Measurements from ENCODE around the gene VMP1. TPM values are rescaled to one million over a fixed set of nuclear protein-coding genes. Genes with fewer than 3 reads are reported as not detected.

Gene VMP1
- total and polyA plus RNA-seq, 7 experiments from 2014 or later = 42.0 to 370 (median 80.8) TPM

DNA sequence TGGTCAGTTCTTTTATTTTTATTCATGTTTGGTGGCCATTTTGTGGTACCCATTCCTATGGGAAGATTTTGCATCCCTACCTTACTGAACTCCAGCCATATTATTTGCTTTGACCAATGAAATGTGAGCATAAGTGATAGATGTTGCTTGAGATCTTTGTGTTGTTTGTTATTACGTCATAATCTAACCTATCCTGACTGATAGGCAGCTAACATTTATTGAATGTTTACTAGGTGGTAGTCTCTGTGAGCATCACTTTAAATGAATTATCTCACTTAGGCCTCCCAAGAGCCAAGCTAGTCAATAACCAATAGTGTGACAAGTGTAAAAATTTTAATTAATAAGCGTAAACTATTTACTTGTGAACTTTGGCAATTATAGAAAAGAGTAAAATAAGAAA, 37.6 kb downstream of the VMP1 start:
- no peak for ATAC-seq
- Mint-ChIP-seq H3K4me1 (peaks cover 0 to 11% (median 0%) of the 10 kb centered on the region in 7 donors), H3K4me3 (no peak overlapping the region), H3K9me3 (peaks cover 0 to 7% (median 0%) of the 10 kb centered on the region in 11 donors), H3K27ac (peak overlapping the region in 2 of 9 donors; percentile 2 to 7), H3K27me3 (no peaks in the 10 kb centered on the region), H3K36me3 (peaks cover 3 to 27% (median 25%) of the 10 kb centered on the region in 5 donors)
- no peaks in the 10 kb centered on the region for H3K9me3 ChIP-seq (ENCODE audit: control insufficient read depth in 2 of 3, low read length in 3 of 3)
- peaks cover 3 to 11% (median 4%) of the 10 kb centered on the region in 3 experiments for H3K36me3 ChIP-seq (ENCODE audit: control insufficient read depth in 2 of 3, insufficient read depth in 3 of 3, low read length in 3 of 3)
- DNase-seq = no peak
- intact Hi-C loops (cut with micrococcal nuclease) = loop anchor here in 1 of 2 donors (5.0 kb wide), 1 partner anchor 292 kb away; no protein-coding TSS in a partner anchor
- H3K4me3 ChIP-seq (ENCODE audit: low read length) = no peak overlapping the region
- no peaks in the 10 kb centered on the region for H3K4me1 ChIP-seq (ENCODE audit: control insufficient read depth in 2 of 2, insufficient read depth in 2 of 2, low read length in 2 of 2)
- CTCF ChIA-PET = interaction anchor here (0.7 to 1.2 kb wide), 3 partner anchors 9 to 293 kb away, joined by 3 to 6 read pairs (median 3); no protein-coding TSS in a partner anchor
- H3K27ac ChIP-seq (ENCODE audit: low read depth, low read length) = no peak overlapping the region
- POLR2A ChIA-PET = interaction anchor here (0.7 kb wide), 1 partner anchor 1328 kb away, joined by 5 read pairs; the partner anchor contains the start of gene RNF43
- no peaks in the 10 kb centered on the region for H3K27me3 ChIP-seq (ENCODE audit: control insufficient read depth in 2 of 2, insufficient read depth in 2 of 2, low read length in 2 of 2)

DNA sequence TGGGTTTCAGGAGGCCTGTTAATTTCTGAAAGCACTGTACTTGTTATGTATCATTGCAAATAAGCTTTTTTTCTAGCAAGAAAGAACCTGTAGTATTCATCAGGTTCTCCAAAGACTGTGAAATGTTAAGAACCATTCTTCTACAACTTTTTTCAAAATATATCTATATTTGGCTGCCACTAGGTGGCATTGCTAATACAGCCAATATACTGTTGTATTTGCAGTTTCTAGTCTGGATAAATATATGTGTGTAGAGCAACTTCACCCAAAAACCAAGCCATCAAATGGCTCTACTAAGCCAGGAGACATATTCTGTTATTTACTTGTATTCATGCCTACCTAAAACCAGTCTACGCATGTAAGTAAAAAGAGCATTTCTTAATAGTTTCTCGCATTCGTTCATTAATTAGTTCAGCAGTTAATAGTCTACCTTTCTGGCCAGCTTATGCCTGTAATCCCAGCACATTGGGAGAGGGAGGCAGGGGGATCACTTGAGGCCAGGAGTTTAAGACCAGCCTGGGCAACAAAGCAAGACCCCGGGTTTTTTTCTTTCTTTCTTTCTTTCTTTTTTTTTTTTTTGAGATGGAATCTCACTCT, 39.5 kb downstream of the VMP1 start:
- CTCF ChIA-PET = interaction anchor here (0.6 to 1.4 kb wide), 3 partner anchors 10 to 225 kb away, joined by 3 to 4 read pairs (median 3); no protein-coding TSS in a partner anchor
- ATAC-seq (peak; percentile 53), DNase-seq (peak in 5 of 9 donors; percentile 9 to 38 (median 15))
- Histone ChIP-seq H3K9me3 (ENCODE audit: control insufficient read depth in 2 of 3, low read length in 3 of 3) (no peaks in the 10 kb centered on the region), H3K36me3 (ENCODE audit: control insufficient read depth in 2 of 3, insufficient read depth in 3 of 3, low read length in 3 of 3) (peaks cover 0 to 11% (median 0%) of the 10 kb centered on the region in 3 experiments), H3K4me3 (ENCODE audit: low read length) (no peak overlapping the region), H3K4me1 (ENCODE audit: control insufficient read depth in 2 of 2, insufficient read depth in 2 of 2, low read length in 2 of 2) (no peaks in the 10 kb centered on the region), H3K27ac (ENCODE audit: low read depth, low read length) (no peak overlapping the region), H3K27me3 (ENCODE audit: control insufficient read depth in 2 of 2, insufficient read depth in 2 of 2, low read length in 2 of 2) (no peaks in the 10 kb centered on the region)
- Mint-ChIP-seq H3K4me3 (no peak overlapping the region), H3K36me3 (peaks cover 3 to 16% (median 16%) of the 10 kb centered on the region in 5 donors), H3K27me3 (no peaks in the 10 kb centered on the region), H3K4me1 (peaks cover 0 to 20% (median 0%) of the 10 kb centered on the region in 7 donors), H3K27ac (peak overlapping the region in 3 of 9 donors; percentile 18 to 65 (median 25)), H3K9me3 (peaks cover 0 to 7% (median 0%) of the 10 kb centered on the region in 11 donors)
- intact Hi-C loops (cut with micrococcal nuclease) = loop anchor here in 1 of 2 donors (5.0 kb wide), 1 partner anchor 290 kb away; no protein-coding TSS in a partner anchor
- POLR2A ChIA-PET = no interaction called here

DNA sequence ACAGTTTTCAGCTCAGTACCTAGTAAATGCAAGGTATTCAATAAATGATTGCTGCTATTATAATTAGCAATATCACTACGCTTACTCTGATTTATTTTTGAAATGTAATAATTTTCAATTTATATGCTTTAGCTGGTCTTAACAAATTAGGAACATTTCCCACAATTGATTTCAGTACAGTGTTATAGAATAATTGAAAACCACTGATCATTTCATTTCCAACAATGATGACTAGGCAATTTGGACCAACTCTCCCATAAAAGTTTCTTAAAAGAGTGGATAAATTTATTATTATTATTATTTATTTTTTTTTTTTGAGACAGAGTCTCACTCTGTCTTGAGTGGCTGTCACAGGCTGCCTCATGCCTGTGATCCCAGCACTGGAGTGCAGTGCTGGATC, 41.1 kb downstream of the VMP1 start:
- no peaks in the 10 kb centered on the region for H3K27me3 Mint-ChIP-seq
- no peak overlapping the region for H3K27ac Mint-ChIP-seq
- Histone ChIP-seq H3K36me3 (ENCODE audit: control insufficient read depth in 2 of 3, insufficient read depth in 3 of 3, low read length in 3 of 3) (peaks cover 0 to 4% (median 0%) of the 10 kb centered on the region in 3 experiments), H3K27me3 (ENCODE audit: control insufficient read depth in 2 of 2, insufficient read depth in 2 of 2, low read length in 2 of 2) (no peaks in the 10 kb centered on the region), H3K4me1 (ENCODE audit: control insufficient read depth in 2 of 2, insufficient read depth in 2 of 2, low read length in 2 of 2) (no peaks in the 10 kb centered on the region), H3K4me3 (ENCODE audit: low read length) (no peak overlapping the region), H3K27ac (ENCODE audit: low read depth, low read length) (no peak overlapping the region), H3K9me3 (ENCODE audit: control insufficient read depth in 2 of 3, low read length in 3 of 3) (no peaks in the 10 kb centered on the region)
- H3K4me3 Mint-ChIP-seq = no peak overlapping the region
- intact Hi-C loops (cut with micrococcal nuclease) = loop anchor here in 1 of 2 donors (5.0 kb wide), 1 partner anchor 289 kb away; no protein-coding TSS in a partner anchor
- peaks cover 0 to 2% (median 0%) of the 10 kb centered on the region in 11 donors for H3K9me3 Mint-ChIP-seq
- ATAC-seq (no peak), DNase-seq (no peak)
- CTCF ChIA-PET = no interaction called here
- peaks cover 0 to 34% (median 4%) of the 10 kb centered on the region in 7 donors for H3K4me1 Mint-ChIP-seq
- peaks cover 0 to 5% (median 4%) of the 10 kb centered on the region in 5 donors for H3K36me3 Mint-ChIP-seq
- POLR2A ChIA-PET = no interaction called here

DNA sequence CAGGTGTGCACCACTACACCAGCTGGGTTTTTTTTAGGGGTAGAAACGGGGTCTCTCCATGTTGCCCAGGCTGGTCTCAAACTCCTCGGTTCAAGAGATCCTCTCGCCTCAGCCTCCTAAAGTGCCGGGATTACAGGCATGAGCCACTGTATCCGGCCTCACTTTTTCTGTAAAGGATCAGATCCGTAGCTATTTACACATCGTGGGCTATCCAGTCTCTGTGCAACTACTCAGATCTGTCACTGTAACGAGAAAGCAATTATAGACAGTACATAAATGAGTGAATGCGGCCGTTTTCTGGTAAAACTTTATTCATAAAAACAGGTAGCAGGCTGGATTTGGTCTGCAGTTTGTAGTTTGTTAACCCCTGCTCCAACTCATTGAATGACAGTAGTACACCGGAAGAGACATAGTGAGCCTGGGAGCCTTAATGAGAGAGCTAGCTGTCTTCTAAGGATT, 44.5 kb downstream of the VMP1 start:
- peak overlapping the region in 1 of 10 donors; percentile 56 for H3K4me3 Mint-ChIP-seq
- Histone ChIP-seq H3K4me1 (ENCODE audit: control insufficient read depth in 2 of 2, insufficient read depth in 2 of 2, low read length in 2 of 2) (peaks cover 0 to 5% of the 10 kb centered on the region in 2 donors), H3K27ac (ENCODE audit: low read depth, low read length) (no peak overlapping the region), H3K9me3 (ENCODE audit: control insufficient read depth in 2 of 3, low read length in 3 of 3) (no peaks in the 10 kb centered on the region), H3K4me3 (ENCODE audit: low read length) (no peak overlapping the region), H3K27me3 (ENCODE audit: control insufficient read depth in 2 of 2, insufficient read depth in 2 of 2, low read length in 2 of 2) (no peaks in the 10 kb centered on the region), H3K36me3 (ENCODE audit: control insufficient read depth in 2 of 3, insufficient read depth in 3 of 3, low read length in 3 of 3) (no peaks in the 10 kb centered on the region)
- ChIA-PET POLR2A (interaction anchor here (1.0 kb wide), 1 partner anchor 106 kb away, joined by 3 read pairs; no protein-coding TSS in a partner anchor), CTCF (interaction anchor here (0.7 to 1.3 kb wide), 4 partner anchors 11 to 163 kb away, joined by 3 to 4 read pairs (median 4); no protein-coding TSS in a partner anchor)
- H3K4me1 Mint-ChIP-seq = peaks cover 9 to 55% (median 23%) of the 10 kb centered on the region in 7 donors
- peaks cover 0 to 6% (median 0%) of the 10 kb centered on the region in 5 donors for H3K36me3 Mint-ChIP-seq
- intact Hi-C loops (cut with micrococcal nuclease) = loop anchor here in 1 of 2 donors (5.0 to 10.0 kb wide), 2 partner anchors 285 to 353 kb away; no protein-coding TSS in a partner anchor
- no peaks in the 10 kb centered on the region for H3K9me3 Mint-ChIP-seq
- peak overlapping the region in 5 of 9 donors; percentile 38 to 92 (median 81) for H3K27ac Mint-ChIP-seq
- DNase-seq (no peak), ATAC-seq (no peak)
- H3K27me3 Mint-ChIP-seq = no peaks in the 10 kb centered on the region

DNA sequence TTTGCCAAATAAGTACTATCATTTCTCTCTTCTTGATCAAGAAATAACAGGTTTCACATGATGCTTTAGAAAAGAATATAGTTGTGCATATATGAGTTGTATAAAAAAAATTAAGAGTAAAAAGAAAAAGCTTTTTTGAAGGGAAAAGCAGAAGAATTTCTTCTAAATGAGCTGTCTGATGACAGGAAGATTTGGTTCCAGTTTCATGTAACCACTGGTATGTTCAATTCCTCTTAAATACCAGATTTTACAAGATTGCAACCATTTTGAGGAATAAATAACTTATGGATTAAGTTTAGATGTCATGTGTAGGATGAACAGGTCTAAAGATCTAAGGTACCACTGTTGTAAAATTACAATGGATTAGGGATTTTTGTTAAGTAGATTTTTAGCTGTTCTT, 45.0 kb downstream of the VMP1 start:
- peak overlapping the region in 1 of 10 donors; percentile 56 for H3K4me3 Mint-ChIP-seq
- DNase-seq (no peak), ATAC-seq (no peak)
- H3K36me3 ChIP-seq (ENCODE audit: control insufficient read depth in 2 of 3, insufficient read depth in 3 of 3, low read length in 3 of 3) = no peaks in the 10 kb centered on the region
- H3K4me3 ChIP-seq (ENCODE audit: low read length) = no peak overlapping the region
- H3K4me1 Mint-ChIP-seq = peaks cover 9 to 54% (median 24%) of the 10 kb centered on the region in 7 donors
- no peaks in the 10 kb centered on the region for H3K9me3 ChIP-seq (ENCODE audit: control insufficient read depth in 2 of 3, low read length in 3 of 3)
- intact Hi-C loops (cut with micrococcal nuclease) = loop anchor here in 1 of 2 donors (5.0 to 10.0 kb wide), 2 partner anchors 285 to 352 kb away; no protein-coding TSS in a partner anchor
- H3K4me1 ChIP-seq (ENCODE audit: control insufficient read depth in 2 of 2, insufficient read depth in 2 of 2, low read length in 2 of 2) = peaks cover 0 to 5% of the 10 kb centered on the region in 2 donors
- H3K27me3 ChIP-seq (ENCODE audit: control insufficient read depth in 2 of 2, insufficient read depth in 2 of 2, low read length in 2 of 2) = no peaks in the 10 kb centered on the region
- ChIA-PET CTCF (interaction anchor here (0.6 to 2.3 kb wide), 10 partner anchors 10 to 208 kb away, joined by 3 to 10 read pairs (median 4); partner anchors contain the start of gene PTRH2), POLR2A (interaction anchor here (0.7 to 1.1 kb wide), 4 partner anchors 10 to 105 kb away, joined by 3 read pairs; no protein-coding TSS in a partner anchor)
- H3K27me3 Mint-ChIP-seq = no peaks in the 10 kb centered on the region
- peaks cover 0 to 6% (median 0%) of the 10 kb centered on the region in 5 donors for H3K36me3 Mint-ChIP-seq
- peak overlapping the region in 5 of 9 donors; percentile 38 to 92 (median 81) for H3K27ac Mint-ChIP-seq
- no peaks in the 10 kb centered on the region for H3K9me3 Mint-ChIP-seq
- H3K27ac ChIP-seq (ENCODE audit: low read depth, low read length) = no peak overlapping the region

DNA sequence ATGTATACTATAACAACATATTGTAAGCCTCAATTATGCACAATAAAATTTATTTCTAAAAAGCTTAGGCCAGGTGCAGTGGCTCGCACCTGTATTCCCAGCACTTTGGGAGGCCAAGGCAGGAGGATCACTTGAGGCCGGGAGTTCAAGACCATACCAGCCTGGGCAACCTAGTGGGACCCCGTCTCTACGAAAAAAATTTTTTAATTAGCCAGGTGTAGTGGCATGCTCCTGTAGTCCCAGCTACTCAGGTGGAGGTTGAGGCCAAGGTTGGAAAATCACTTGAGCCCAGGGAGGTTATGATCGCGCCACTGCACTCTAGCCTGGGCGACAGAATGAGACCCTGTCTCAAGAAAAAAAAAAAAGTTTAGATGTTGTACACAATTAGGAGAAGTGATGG, 45.5 kb downstream of the VMP1 start:
- no peak overlapping the region for H3K4me3 ChIP-seq (ENCODE audit: low read length)
- no peak overlapping the region for H3K27ac ChIP-seq (ENCODE audit: low read depth, low read length)
- CTCF ChIA-PET = interaction anchor here (0.6 to 2.3 kb wide), 13 partner anchors 10 to 284 kb away, joined by 3 to 10 read pairs (median 4); partner anchors contain the start of gene PTRH2
- H3K4me3 Mint-ChIP-seq = no peak overlapping the region
- no peaks in the 10 kb centered on the region for H3K27me3 ChIP-seq (ENCODE audit: control insufficient read depth in 2 of 2, insufficient read depth in 2 of 2, low read length in 2 of 2)
- H3K9me3 ChIP-seq (ENCODE audit: control insufficient read depth in 2 of 3, low read length in 3 of 3) = no peaks in the 10 kb centered on the region
- H3K36me3 ChIP-seq (ENCODE audit: control insufficient read depth in 2 of 3, insufficient read depth in 3 of 3, low read length in 3 of 3) = no peaks in the 10 kb centered on the region
- intact Hi-C loops (cut with micrococcal nuclease) = loop anchor here (1.0 to 10.0 kb wide), 8 partner anchors 33 to 352 kb away; partner anchors contain the start of gene RPS6KB1 (in 1 of the 2)
- H3K9me3 Mint-ChIP-seq = no peaks in the 10 kb centered on the region
- peak overlapping the region in 5 of 9 donors; percentile 3 to 85 (median 57) for H3K27ac Mint-ChIP-seq
- H3K4me1 ChIP-seq (ENCODE audit: control insufficient read depth in 2 of 2, insufficient read depth in 2 of 2, low read length in 2 of 2) = peaks cover 0 to 5% of the 10 kb centered on the region in 2 donors
- H3K36me3 Mint-ChIP-seq = peaks cover under 1 to 8% (median 2%) of the 10 kb centered on the region in 5 donors
- DNase-seq (no peak), ATAC-seq (peak; percentile 5)
- POLR2A ChIA-PET = interaction anchor here (0.7 to 1.1 kb wide), 4 partner anchors 9 to 105 kb away, joined by 3 read pairs; no protein-coding TSS in a partner anchor
- peaks cover 9 to 57% (median 24%) of the 10 kb centered on the region in 7 donors for H3K4me1 Mint-ChIP-seq
- no peaks in the 10 kb centered on the region for H3K27me3 Mint-ChIP-seq
